Neural progenitor cell (in vitro differentiated cells): ENCODE results near the gene ZSCAN5C.

Experiments
- EZH2 ChIP-seq: fragments of 200-600 bp; sonication (generic); IDR thresholded peaks from 2 replicates; pipeline ENCODE4 v1.6.1; 2017; ENCODE audit warnings: antibody characterized with exemption, mild to moderate bottlenecking, moderate library complexity
- TF ChIP-seq, protein P1 (sequence below): fragments of 200-600 bp; sonication (generic); IDR thresholded peaks from 2 replicates; pipeline ENCODE4 v1.5.1; 2017; ENCODE audit warnings: antibody characterized with exemption, mild to moderate bottlenecking

DNA sequence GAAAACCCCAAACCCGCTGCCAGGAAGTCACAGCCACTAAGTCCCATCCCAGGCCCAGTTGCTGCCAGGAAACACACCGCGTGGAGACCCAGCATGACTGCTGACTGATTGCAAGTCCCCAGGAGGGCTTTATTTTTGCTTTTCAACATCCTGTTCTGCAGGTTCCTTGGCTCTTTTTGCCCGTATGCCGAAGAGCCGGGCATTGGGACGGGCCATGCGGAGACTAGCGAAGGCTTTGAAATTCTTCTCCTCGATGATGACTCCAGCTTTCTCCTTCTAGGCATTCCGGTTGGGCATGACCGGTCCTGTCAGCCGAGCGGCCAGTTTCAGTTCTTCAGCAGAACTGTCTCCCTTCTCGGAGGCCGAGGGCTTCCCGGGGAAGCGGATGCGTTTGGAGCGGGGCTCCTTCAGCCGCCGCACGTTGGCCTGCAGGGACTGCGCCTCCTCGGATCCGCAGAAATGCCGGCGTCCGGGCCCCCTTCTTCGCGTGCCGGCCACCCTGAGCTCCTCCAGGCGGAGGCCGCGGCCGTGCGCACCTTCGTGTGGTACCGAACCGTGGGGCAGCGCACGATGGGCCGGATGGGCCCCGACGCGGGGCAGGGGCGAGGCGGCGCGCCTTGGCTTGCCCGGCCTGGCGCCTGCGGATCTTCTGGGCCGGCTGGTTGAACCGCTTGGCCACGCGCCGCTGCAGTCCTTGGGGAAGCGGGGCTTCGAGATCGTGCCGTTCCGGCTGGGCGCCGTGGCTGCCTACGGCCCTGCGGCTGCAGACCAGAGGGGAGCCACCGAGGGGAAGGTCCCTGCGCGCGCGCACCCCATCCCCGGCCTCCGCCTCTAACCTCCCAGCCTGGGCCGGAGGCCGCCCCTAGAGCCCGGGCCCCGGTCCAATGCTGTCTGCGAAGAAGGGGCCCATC, 15.2 kb downstream of the ZSCAN5C start:
- TF ChIP-seq, protein P1, sequence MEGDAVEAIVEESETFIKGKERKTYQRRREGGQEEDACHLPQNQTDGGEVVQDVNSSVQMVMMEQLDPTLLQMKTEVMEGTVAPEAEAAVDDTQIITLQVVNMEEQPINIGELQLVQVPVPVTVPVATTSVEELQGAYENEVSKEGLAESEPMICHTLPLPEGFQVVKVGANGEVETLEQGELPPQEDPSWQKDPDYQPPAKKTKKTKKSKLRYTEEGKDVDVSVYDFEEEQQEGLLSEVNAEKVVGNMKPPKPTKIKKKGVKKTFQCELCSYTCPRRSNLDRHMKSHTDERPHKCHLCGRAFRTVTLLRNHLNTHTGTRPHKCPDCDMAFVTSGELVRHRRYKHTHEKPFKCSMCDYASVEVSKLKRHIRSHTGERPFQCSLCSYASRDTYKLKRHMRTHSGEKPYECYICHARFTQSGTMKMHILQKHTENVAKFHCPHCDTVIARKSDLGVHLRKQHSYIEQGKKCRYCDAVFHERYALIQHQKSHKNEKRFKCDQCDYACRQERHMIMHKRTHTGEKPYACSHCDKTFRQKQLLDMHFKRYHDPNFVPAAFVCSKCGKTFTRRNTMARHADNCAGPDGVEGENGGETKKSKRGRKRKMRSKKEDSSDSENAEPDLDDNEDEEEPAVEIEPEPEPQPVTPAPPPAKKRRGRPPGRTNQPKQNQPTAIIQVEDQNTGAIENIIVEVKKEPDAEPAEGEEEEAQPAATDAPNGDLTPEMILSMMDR = no peak
- TF ChIP-seq EZH2 = no peak
